Transverse colon (tissue), 4 donors: ENCODE measurements around the gene GPR173. TPM values are rescaled to one million over a fixed set of nuclear protein-coding genes. Genes with fewer than 3 reads are reported as not detected.
A peak's percentile ranks its signal among the peaks of the same experiment; 100 is the strongest.

ENCODE experiments used
- DNase-seq: peaks from one replicate; pipeline ENCODE4 v3.0.0-alpha.2; 2019
- H3K27ac ChIP-seq, 4 donors: fragments of 200-600 bp; sonication (generic); 2 replicates each; pipeline ENCODE4 v1.5.1; 2016 to 2018; ENCODE audit warnings: inconsistent platforms in 4 of 4
- H3K27me3 ChIP-seq: fragments of 200-600 bp; sonication (generic); 2 replicates; pipeline ENCODE4 v1.5.1; 2017; ENCODE audit warnings: inconsistent platforms
- H3K36me3 ChIP-seq, 4 donors: fragments of 200-600 bp; sonication (generic); 2 replicates each; pipeline ENCODE4 v1.5.1; 2017 to 2019; ENCODE audit warnings: inconsistent platforms in 4 of 4
- H3K4me1 ChIP-seq, 4 donors: fragments of 200-600 bp; sonication (generic); 2 replicates each; pipeline ENCODE4 v1.5.1; 2017 to 2020; ENCODE audit warnings: inconsistent platforms in 4 of 4
- H3K4me3 ChIP-seq, 4 donors: fragments of 200-600 bp; sonication (generic); 1 replicate in 1 of 4; 2 replicates in 3 of 4; pipeline versions ENCODE4 v1.5.1 to v1.6.1; 2017 to 2019; ENCODE audit warnings: inconsistent platforms in 4 of 4
- H3K9me3 ChIP-seq, 2 donors: fragments of 200-600 bp; sonication (generic); 2 replicates each; pipeline ENCODE4 v1.5.1; 2017 to 2019; ENCODE audit warnings: inconsistent platforms in 2 of 2
- CTCF ChIP-seq, 5 experiments: fragments of 200-600 bp in 3 of 5; fragments of 450-650 bp in 2 of 5; sonication (generic) in 3 of 5; IDR thresholded peaks; 1 replicate in 2 of 5; 2 replicates in 3 of 5; pipeline ENCODE4 v1.5.1; 2016 to 2017; ENCODE audit warnings: antibody characterized with exemption in 5 of 5, inconsistent platforms in 3 of 5, mild to moderate bottlenecking in 2 of 5, moderate library complexity in 1 of 5
- EP300 ChIP-seq: sonication (generic); formaldehyde crosslinking; IDR thresholded peaks from one replicate; pipeline ENCODE4 v1.6.1; 2017; ENCODE audit warnings: antibody characterized with exemption, low read depth
- POLR2A ChIP-seq: fragments of 450-650 bp; IDR thresholded peaks from one replicate; pipeline ENCODE4 v1.6.1; 2016; ENCODE audit warnings: antibody characterized with exemption, mild to moderate bottlenecking, moderate library complexity
- POLR2AphosphoS5 ChIP-seq, 3 donors: sonication (generic); formaldehyde crosslinking; IDR thresholded peaks; one replicate each; pipeline ENCODE4 v1.6.1; 2016; ENCODE audit warnings: antibody characterized with exemption in 3 of 3
- WGBS, 2 donors: methylation state at CpG; one replicate each; pipeline ENCODE4 v1.1.5; 2018; ENCODE audit warnings: low coverage in 1 of 2; 5-methylcytosine and 5-hydroxymethylcytosine counted together
- in situ Hi-C, 4 donors: fragments of 200-750 bp; cut with MboI; loops; one replicate each; pipeline versions ENCODE4 v1.15.0 to v1.15.1; 2017; ENCODE audit warnings: low sequenced_read_pairs in 3 of 4, low pct_ligation_motif_present in 1 of 4, low pct_unique_long_range_greater_than_20kb in 1 of 4
- intact Hi-C: fragments of 100-400 bp; cut with DNase I; formaldehyde crosslinking; loops from one replicate; pipeline ENCODE4 v1.15.1; 2023; ENCODE audit warnings: low total_unique reads
- total RNA-seq, 4 donors: library from RNA; depleted of rRNA; stranded (reverse); fragments of >200 nt; gene quantifications; one replicate each; pipeline ENCODE4 v1.1.0, GENCODE V29; 2016

The GPR173 gene
- total RNA-seq, 4 donors from 2014 or later, result 0.27 to 5.2 (median 1.1) TPM

- no peaks in the 10 kb centered on the region for H3K27me3 ChIP-seq
- in situ Hi-C loops (no loop called here), intact Hi-C loops (no loop called here)
- no peak overlapping the region for H3K4me3 ChIP-seq
- H3K9me3 ChIP-seq, result no peaks in the 10 kb centered on the region
- 56% methylated on average over 1 of the region's 1 CpG; no CpG with 5 or more reads in 1 of the 2 donors for WGBS, 2 donors
- H3K27ac ChIP-seq, result no peak overlapping the region
- no peaks in the 10 kb centered on the region for H3K36me3 ChIP-seq
- TF ChIP-seq POLR2A (no peak), CTCF (IDR thresholded peaks at IDR 0.05) (no peak), POLR2AphosphoS5 (IDR thresholded peaks at IDR 0.05) (no peak), EP300 (no peak)
- DNase-seq, result no peak
- H3K4me1 ChIP-seq, result no peaks in the 10 kb centered on the region
These were observed 16.5 kb downstream of the GPR173 start for GRCh38 chrX:53065104-53065503.

GRCh38 chrX:53071064-53071463 is 22.5 kb downstream of the GPR173 start:
- intact Hi-C loops, result no loop called here
- in situ Hi-C loops, result no loop called here
- Histone ChIP-seq H3K27me3 (no peaks in the 10 kb centered on the region), H3K4me3 (no peak overlapping the region), H3K36me3 (no peaks in the 10 kb centered on the region), H3K9me3 (no peaks in the 10 kb centered on the region), H3K4me1 (peaks cover 0 to 6% (median 0%) of the 10 kb centered on the region in 4 donors), H3K27ac (peak overlapping the region in 1 of 4 donors; percentile 25)
- no peak for DNase-seq
- no peak for TF ChIP-seq CTCF (IDR thresholded peaks at IDR 0.05)
- TF ChIP-seq POLR2A, result no peak
- no peak for TF ChIP-seq POLR2AphosphoS5 (IDR thresholded peaks at IDR 0.05)
- TF ChIP-seq EP300, result no peak
- 59 to 65% methylated on average over 4 to 10 of the region's 10 CpGs for WGBS, 2 donors

- Histone ChIP-seq H3K4me1 (peaks cover 0 to 6% (median 0%) of the 10 kb centered on the region in 4 donors), H3K27ac (peak overlapping the region; percentile 69 to 81 (median 80)), H3K4me3 (peak overlapping the region; percentile 11 to 48 (median 18)), H3K27me3 (no peaks in the 10 kb centered on the region), H3K9me3 (no peaks in the 10 kb centered on the region), H3K36me3 (no peaks in the 10 kb centered on the region)
- in situ Hi-C loops, result no loop called here
- 22% methylated on average over 31 of the region's 31 CpGs; no CpG with 5 or more reads in 1 of the 2 donors for WGBS, 2 donors
- intact Hi-C loops, result no loop called here
- TF ChIP-seq EP300, result peak; percentile 100
- peak; percentile 52 to 76 (median 70) for TF ChIP-seq CTCF (IDR thresholded peaks at IDR 0.05)
- peak; percentile 72 to 95 (median 93) for TF ChIP-seq POLR2AphosphoS5 (IDR thresholded peaks at IDR 0.05)
- peak; percentile 32 for TF ChIP-seq POLR2A
- peak; percentile 77 for DNase-seq
These were observed 23.2 kb downstream of the GPR173 start for GRCh38 chrX:53071604-53072417.

- no peak for TF ChIP-seq POLR2A
- no peak for TF ChIP-seq EP300
- TF ChIP-seq POLR2AphosphoS5 (IDR thresholded peaks at IDR 0.05), result no peak
- no peak for TF ChIP-seq CTCF (IDR thresholded peaks at IDR 0.05)
- Histone ChIP-seq H3K27ac (peak overlapping the region; percentile 69 to 81 (median 80)), H3K27me3 (no peaks in the 10 kb centered on the region), H3K36me3 (no peaks in the 10 kb centered on the region), H3K4me1 (peaks cover 0 to 6% (median 0%) of the 10 kb centered on the region in 4 donors), H3K9me3 (no peaks in the 10 kb centered on the region), H3K4me3 (peak overlapping the region in 2 of 4 donors; percentile 21 to 48)
- DNase-seq, result no peak
- 67 to 70% methylated on average over 2 to 9 of the region's 9 CpGs for WGBS, 2 donors
- intact Hi-C loops (no loop called here), in situ Hi-C loops (no loop called here)
These were observed 24.0 kb downstream of the GPR173 start for GRCh38 chrX:53072418-53073114.
